ENCODE measurements around the gene KATNAL1.
"Not testable (repeated sequence)": the region's sequence is repeated elsewhere in the genome, so short reads cannot be mapped to it uniquely, and the experiment has no call there.

KATNAL1 gene

GRCh38 chr13:30290812-30291436 is 16.4 kb downstream of the KATNAL1 start:
- no peak for DNase-seq

DNA sequence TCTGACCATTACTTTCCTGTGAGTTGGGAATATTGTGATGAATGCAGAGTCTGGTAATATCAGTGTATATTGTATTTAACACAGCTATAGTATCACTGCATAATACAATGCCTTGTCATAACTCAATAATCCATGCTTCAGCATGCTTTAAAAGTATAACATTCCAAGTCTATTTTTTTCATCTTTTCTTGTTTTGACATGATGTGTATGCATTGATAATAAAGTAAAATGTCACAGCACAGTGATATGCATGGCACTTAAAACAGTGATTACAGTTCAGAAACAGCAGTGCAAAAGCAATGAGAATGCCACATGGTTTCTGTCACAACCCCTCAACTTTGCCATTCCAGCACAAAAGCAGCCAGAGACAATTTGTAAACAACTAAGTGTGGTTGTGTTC is 17.8 kb downstream of the KATNAL1 start:
- DNase-seq: no peak

GRCh38 chr13:30286059-30286458 is 21.3 kb downstream of the KATNAL1 start:
- not testable (repeated sequence) for DNase-seq

- no peak for DNase-seq
Observed at GRCh38 chr13:30276178-30276577, 31.2 kb downstream of the KATNAL1 start.

GRCh38 chr13:30274083-30274482 is 33.3 kb downstream of the KATNAL1 start:
- DNase-seq: no peak

DNA sequence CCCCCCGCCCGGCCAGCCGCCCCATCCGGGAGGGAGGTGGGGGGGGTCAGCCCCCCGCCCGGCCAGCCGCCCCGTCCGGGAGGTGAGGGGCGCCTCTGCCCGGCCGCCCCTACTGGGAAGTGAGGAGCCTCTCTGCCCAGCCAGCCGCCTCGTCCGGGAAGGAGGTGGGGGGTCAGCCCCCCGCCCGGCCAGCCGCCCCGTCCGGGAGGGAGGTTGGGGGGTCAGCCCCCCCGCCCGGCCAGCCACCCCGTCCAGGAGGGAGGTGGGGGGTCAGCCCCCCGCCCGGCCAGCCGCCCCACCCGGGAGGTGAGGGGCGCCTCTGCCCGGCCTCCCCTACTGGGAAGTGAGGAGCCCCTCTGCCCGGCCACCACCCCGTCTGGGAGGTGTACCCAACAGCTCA is 37.3 kb downstream of the KATNAL1 start:
- not testable (repeated sequence) for DNase-seq

DNA sequence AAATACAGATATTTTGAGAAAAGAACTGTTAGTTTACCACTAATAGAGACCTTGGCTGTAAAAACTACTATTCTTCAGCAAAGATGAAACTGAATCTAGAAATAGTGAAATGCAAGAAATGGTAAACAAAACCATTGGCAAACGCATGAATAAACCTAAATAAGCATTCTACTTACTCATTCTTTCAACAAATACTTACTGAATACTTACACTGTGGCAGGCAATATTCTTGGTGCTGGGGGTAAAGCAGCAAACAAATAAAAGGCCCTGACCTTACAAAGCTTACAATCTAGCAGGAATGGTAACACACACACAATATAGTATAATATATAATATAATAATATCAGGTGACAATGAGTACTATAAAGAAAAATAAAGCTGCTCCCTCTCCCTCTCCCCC is 38.7 kb downstream of the KATNAL1 start:
- DNase-seq: no peak

DNA sequence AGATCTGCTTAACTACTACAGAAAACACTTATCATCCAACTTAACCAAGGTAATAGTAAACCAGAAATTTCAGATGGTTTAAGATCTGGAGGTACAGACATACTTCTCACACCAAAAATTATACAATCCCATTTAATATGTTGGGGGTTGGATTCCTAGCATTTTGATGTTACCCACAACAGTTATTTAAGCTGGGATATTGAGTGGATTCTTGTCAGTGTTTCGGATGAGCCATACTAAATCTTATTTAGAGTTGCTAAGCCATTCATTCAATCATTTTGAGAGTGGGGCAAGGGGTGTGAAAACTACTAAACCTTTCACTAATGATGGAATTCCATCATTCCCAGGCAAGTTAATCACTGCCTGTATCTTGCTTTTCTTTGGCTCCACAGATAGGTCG is 40.6 kb downstream of the KATNAL1 start:
- no peak for DNase-seq

- DNase-seq: not testable (repeated sequence)
Observed at GRCh38 chr13:30259149-30259733, 48.1 kb downstream of the KATNAL1 start.

DNA sequence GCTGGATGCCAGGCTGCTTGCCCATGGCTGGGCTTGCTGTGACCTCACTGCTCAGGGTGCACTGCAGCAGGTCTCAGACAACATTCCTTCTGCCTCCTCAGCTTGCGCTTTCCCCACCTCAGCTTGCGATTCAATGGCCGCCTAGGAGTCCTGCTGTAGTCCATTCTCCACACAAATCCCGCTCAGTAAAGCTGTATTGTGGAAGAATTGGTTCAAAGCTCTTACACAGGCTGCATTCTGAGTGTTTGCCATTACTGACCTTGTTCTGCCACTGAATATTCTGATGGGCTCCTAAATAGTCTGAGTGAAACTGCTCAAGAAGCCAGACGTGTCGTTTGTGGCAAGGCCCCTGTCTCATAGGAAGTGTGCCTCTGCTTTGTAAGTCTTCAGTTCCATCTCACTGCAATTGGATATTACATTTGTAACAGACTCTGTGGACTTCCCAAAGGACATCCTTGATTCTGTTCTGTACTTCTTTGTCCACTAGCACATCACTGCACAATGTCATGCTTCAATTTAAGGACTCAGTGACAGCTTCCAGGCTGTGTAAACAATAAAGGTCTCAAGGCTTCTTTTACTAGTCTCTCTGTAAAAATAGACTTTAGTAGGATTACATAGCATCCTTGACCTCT is 49.8 kb downstream of the KATNAL1 start:
- no peak for DNase-seq

GRCh38 chr13:30256713-30257467 is 50.5 kb downstream of the KATNAL1 start:
- DNase-seq: no peak

DNA sequence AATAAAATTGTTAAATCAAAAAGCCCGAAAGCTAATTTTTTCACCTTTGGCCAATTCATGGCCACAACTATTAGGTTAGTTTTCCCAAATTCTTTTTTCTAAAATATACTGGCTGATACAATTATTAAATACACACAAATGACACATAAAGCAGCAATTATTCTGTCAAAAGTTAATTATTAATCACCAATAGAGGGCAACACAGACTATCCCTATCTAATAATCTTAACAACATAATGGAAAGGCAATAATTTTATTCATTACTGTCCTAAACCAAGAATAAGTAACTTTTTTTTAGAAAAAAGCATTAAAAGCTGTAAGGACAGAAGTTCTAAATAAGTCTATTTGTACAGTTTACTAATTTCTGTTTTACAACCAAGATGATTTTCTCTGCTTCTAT is 51.7 kb downstream of the KATNAL1 start:
- no peak for DNase-seq

GRCh38 chr13:30253830-30254229 is 53.5 kb downstream of the KATNAL1 start:
- DNase-seq: no peak

DNA sequence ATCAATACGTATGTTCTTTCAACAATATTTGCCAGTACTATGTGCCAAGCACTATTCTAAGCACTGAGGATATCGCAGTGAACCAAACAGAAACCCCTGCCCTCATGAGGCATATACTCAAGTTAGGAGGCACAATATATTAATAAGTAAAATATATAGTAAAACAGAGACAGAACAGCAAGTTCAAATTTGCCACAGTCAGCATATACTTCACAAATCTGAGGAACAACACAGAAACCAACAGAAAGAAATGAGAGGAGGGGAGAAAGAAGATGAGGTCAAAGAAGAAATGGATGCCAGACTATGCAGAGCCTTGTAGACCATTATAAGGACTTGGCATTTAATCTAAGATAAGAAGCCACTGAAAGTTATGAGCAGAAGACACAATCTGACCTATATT is 59.9 kb downstream of the KATNAL1 start:
- DNase-seq: no peak

DNA sequence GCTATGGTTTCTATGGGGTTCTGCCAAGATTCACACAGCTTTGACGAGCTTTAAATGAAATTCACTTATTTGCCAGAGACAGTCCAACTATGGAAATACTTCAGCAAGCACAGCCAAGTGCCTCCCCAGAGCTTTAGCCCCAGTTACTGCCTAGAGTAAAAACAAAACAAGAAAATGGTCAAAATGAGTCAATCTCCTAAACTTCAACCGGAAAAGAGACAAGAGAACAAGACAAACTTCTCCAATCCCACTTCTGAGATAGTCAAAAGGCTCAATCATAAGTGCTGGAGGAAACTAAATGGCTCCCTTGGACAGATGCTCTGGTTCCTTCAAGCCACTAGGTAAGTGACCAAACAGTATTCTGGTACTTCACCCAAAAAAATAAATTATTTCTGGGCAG is 65.8 kb downstream of the KATNAL1 start:
- no peak for DNase-seq

DNA sequence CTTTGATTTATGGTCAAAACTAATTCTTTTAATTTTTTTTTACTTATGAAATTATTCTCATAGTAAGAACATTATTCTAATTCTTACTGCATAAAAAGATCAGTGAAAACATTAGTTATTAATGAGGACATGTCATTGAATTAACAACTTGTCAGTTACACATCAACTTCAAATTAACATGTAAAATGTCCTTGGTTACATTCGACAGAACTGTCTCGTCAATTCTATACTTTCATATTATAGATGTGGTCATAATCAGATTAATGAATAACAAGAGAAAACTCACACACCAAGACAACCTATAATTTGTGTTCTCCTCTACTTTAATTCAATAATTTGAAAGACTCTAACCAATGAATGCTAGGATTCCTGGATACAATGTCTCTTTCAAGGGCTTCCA is 66.7 kb downstream of the KATNAL1 start:
- DNase-seq: no peak

GRCh38 chr13:30235216-30235615 is 72.1 kb downstream of the KATNAL1 start:
- no peak for DNase-seq

DNA sequence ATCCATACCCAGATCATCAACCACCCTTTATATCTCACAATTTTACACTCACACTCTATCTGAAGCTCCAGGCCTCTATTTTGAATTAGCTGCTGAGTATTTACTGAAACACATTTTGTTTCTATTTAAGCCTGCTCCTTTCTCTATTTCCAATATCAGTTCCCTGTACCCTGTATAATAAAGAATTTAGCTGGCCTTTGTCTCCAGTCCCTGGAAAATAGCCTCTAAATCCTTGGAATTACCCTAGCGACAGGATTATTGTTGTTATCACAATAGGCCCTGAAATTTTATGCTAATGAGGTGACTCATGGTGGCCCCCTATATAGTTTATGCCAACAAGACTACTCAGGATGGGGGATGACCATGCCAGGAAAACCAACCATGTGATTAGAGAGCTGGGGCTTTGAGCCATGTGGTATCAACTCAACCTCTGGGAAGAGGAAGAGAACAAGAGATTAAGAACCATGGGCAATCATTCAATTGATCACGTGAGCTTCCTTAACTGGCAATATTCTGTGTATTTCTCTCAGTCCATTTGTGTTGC is 72.7 kb downstream of the KATNAL1 start:
- no peak for DNase-seq

DNA sequence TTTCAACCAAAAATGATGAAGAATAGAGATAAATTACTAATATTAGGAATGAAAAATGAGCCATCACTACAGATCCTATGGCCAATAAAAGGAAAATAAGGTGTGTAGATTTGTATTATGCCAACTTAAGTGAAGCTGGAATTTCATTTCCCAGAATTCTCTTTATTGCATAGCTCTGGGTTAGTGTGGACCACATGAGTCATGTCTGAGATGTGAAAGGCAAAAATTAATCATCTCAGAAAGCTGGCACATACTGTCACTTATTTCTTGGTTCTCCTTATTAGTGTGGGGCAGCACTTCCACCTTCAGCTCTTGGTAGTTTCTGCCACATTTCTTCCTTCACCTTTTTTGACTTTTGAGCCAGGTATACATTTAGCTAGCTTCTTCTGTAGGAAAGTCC is 82.6 kb downstream of the KATNAL1 start:
- no peak for DNase-seq

GRCh38 chr13:30222254-30222653 is 85.1 kb downstream of the KATNAL1 start:
- no peak for DNase-seq

GRCh38 chr13:30216111-30216510 is 91.2 kb downstream of the KATNAL1 start:
- DNase-seq: no peak

DNA sequence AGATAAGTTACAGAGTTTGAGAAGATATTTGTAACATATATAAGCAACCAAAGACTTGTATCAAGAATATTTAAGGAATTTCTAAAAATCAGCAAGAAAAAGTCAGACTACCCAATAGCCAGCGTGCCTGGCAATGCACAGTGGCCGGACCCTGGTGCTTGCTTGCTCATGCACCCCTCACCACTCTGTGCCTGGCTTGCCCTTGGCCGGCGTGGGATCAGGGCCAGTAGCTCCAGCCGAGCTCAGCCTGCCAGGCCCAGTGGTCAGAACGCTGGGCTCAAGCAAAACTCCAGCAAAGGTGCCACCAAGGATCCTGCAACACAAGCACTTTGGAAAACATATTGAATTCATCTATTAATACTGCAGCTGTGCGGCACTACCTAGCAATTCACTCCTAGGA is 95.1 kb downstream of the KATNAL1 start:
- DNase-seq: no peak

- no peak for DNase-seq
Observed at GRCh38 chr13:30211745-30212144, 95.6 kb downstream of the KATNAL1 start.

GRCh38 chr13:30204564-30204963 is 102.8 kb downstream of the KATNAL1 start:
- DNase-seq: no peak

Data from cortex of kidney (tissue), 1 donor.